T-helper 1 cell (primary cell): ENCODE data around the gene CNTN4.

Experiments
- DNase-seq, 5 donors: peaks; one replicate each; pipeline ENCODE4 v3.0.0-alpha.2; 2012 to 2020

Gene CNTN4

DNA sequence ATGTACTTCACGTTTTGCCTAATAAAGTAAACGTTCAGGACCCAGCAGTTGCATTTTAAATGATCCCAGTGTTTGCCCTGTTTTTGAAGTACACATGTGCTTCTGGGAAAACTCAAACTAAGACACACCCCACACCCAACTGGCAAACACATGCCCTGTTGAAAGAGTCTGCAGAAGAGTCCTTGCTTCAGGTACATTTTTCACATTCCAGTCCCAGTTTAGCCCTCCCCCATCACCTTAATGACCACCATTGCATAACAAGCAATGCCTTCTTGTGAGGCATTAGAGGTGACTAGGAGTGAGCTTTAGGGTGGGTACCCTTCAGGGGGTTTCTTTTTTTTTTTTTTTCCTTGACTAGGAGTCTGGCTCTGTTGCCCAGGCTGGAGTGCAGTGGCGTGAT is 322.3 kb downstream of the CNTN4 start:
- no peak for DNase-seq

GRCh38 chr3:2423143-2423542 is 324.5 kb downstream of the CNTN4 start:
- DNase-seq = no peak

DNA sequence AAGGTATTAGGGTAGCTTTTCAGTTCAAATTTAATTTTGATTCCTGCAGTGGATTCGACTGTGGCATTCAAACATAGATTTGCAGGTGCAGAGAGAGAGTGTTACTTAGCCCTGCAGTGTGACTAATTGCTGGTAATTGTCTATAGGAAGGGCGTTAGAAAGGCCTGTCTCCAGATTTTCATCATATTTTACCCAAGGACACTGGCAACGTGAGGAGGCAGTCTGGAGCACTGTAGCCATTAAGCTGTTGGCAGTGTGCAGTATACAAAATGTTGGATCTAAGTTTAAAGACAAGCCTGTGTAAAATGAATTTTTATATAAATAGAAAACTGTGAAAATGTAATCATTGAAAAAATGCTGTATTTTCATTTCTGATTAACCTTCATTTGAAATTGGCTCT is 342.9 kb downstream of the CNTN4 start:
- no peak for DNase-seq

- no peak for DNase-seq
Measured at GRCh38 chr3:2446146-2446545, 347.5 kb downstream of the CNTN4 start.

GRCh38 chr3:2452249-2452648 is 353.6 kb downstream of the CNTN4 start:
- DNase-seq = no peak

DNA sequence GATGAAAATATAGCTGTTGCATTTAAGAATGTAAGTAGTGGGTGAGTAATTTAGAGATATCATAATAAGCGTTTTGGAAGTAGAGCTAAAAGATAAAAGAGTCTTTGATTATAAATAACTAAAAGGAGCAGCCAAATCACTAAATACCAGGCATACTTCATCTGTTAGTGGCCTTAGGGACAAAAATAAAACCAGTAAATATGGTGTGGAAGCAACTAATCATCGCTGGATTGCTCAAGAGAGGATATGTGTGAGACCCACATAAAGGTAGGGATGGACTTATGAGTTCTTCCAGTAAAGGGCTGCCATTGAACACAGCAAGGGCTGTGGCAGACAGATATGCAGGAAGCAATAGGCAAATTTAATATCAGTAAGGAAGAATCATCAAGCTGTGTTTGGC is 356.2 kb downstream of the CNTN4 start:
- DNase-seq = no peak

DNA sequence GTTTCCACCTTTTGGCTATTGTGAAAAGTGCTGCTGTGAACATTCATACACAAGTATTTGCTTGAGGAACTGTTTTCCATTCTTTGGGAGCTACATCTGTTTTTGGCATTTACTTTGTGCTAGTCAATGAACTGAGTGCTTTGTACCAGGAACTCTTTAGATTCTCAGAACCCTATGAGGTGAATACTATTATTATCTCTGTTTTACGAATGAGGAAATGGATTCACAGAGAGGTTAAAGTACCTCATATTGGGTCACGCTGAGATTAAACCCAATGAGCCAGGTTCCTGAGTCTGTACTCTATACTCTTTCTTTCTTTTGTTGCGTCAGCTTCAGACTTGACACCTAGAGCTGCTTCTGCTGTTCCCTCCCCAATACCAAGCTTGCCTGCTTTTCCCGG is 358.1 kb downstream of the CNTN4 start:
- DNase-seq = no peak

- DNase-seq = no peak
Measured at GRCh38 chr3:2458816-2459215, 360.1 kb downstream of the CNTN4 start.

DNA sequence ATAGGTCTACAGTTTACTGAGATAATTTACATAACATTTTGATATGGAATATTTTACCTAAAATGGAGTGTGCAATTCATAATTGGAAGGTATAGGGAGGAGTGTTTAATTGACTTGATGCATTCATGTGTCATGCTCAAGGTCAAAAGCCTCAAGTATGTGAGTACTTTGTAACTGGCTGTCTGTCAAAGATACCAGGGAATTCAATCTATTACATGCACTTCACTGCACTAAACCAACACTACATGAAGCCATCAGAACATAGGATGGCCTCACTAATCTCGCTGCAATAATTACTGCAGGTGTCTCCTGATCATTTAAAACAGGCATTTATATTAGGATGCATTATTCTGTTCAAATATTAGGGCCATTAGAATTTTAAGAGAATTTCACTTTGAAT is 367.2 kb downstream of the CNTN4 start:
- no peak for DNase-seq

GRCh38 chr3:2468816-2469215 is 370.1 kb downstream of the CNTN4 start:
- DNase-seq = no peak

GRCh38 chr3:2476996-2477395 is 378.3 kb downstream of the CNTN4 start:
- no peak for DNase-seq

DNA sequence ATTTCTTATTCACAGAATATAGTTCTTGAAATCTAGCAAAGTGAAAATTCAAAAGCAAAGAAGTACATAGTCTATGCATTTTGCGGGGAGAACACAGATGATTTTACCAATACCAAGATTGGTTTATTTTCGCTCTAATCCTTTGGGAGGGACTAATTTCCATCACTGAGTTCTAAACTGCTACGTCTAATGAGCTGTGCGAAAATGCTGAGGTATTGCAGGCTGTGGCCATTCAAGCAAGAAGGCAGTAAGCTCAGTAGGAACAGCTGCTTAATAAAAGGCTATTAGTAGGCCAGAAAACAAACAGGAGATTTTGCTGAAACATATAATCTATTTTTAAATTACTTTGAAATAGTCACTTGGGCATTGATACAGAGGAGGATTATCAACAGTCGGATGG is 379.0 kb downstream of the CNTN4 start:
- DNase-seq = no peak

DNA sequence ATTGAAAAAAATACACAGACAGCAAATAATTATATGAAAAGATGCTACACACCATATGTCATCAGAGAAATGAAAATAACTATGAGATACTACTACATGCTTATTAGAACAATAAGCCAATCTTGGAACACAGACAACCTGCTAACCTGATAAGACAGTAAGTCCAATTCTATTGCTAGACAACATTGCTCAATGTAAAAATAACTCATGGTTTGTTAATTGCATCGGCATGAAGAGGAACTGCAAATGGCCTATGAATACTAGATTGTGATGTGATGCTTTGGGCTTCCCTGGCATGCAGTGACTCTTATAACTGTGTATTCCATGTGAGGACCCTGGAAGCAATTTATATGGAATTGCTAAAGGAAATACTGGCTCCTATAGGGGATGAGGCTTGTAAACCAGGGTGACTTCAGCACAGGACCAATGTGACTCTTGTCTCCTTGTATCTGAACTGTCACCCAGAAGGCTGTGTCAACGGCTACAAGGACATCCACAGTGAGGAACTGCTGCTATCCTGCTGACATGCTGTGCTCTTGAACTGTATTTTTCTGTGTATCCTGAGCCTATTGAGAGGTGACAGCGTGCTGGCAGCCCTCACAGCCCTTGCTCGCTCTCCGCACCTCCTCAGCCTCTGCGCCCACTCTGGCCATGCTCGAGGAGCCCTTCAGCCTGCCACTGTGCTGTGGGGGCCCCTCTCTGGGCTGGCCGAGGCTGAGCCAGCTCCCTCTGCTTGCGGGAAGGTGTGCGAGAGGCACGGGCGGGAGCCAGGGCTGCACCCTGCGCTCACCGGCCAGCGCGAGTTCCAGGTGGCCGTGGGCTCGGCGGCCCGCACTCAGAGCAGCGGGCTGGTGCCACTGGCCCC is 385.7 kb downstream of the CNTN4 start:
- no peak for DNase-seq

DNA sequence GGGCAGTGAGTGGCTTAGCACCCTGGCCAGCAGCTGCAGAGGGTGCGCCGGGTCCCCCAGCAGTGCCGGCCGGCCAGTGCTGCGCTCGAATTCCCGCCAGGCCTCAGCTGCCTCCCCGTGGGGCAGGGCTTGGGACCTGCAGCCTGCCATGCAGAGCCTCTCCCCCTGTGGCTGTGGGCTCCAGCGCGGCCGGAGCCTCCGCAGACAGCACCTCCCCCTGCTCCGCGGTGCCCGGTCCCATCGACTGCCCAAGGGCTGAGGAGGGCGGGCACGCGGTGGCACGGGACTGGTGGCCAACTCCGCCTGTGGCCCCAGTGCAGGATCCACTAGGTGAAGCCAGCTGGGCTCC is 386.3 kb downstream of the CNTN4 start:
- DNase-seq = no peak

DNA sequence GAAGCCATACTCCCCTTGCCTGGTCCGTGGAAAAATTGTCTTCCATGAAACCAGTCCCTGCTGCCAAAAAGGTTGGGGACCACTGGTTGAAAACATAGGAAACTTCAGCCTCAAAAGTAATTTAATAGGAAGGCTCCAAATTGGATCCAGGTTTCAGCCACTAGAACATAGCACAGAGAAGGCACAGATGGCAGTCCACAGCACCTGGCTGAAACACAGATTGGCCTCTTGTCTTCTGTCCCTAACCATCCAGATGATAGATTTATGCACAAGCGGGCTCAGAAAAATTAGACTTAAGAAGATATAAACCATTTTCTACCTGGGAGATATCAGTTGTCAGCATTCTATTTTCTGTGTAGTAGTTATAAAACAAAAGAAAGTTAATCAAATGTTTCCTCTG is 397.1 kb downstream of the CNTN4 start:
- DNase-seq = no peak

- no peak for DNase-seq
Measured at GRCh38 chr3:2504912-2505311, 406.2 kb downstream of the CNTN4 start.

DNA sequence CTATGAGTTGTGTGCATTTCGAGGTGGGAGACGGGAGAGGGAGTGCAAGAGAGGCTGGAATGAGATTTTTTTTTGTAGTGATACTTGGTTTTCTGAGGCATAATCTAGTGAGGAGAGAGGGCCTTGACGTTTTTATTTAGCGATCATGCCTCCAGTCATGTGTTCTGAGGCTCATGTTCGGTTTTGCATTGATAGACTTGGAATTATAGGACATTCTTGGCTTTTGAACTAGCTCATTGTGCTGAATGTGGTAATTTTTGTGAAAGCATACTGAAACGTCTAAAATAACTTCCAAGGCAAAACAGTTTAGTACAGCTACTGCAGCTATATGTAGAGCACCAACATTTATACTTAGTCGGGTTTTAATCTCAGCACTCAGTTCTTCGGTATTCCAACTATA is 408.1 kb downstream of the CNTN4 start:
- no peak for DNase-seq

- DNase-seq = no peak
Measured at GRCh38 chr3:2510591-2511145, 412.0 kb downstream of the CNTN4 start.

DNA sequence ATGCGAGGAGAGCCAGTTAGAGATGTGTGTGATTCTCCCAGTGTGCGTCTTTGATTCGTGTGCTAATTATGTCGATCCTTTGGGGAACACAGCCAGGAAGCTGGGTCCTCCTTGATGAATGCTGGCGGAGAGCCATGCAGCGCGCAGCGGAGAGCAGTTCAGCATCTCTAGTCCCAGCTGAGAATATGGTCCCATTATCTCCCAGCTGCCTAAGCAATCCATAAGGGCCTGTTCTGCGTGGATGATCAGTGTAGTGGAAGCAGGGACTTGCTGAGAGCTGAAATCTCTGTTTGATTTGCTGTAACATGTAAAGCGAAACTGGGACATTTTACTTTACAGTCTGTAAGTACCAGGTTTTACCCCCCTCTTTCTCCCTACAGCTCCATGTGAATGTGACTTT is 412.7 kb downstream of the CNTN4 start:
- no peak for DNase-seq

DNA sequence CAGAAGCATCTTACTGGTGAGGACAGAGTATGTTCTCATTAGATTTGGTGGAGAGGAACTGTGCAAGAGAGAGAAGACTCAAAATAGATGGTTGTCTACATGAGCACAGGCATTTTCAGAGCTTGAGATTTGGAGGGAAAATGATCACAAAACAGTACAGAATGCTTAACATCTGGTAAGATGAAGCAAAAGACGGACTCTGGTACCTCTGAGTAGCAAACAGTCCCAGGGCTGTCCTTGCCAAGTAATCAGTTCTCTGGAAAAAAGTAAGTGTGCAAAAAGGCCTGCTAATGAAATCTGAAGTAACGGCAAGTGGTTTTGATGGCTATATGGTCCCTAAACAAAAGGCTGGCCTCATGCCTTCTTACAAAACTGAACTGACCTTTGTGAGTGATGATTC is 414.2 kb downstream of the CNTN4 start:
- no peak for DNase-seq

- no peak for DNase-seq
Measured at GRCh38 chr3:2513986-2514385, 415.3 kb downstream of the CNTN4 start.

- DNase-seq = no peak
Measured at GRCh38 chr3:2516762-2517441, 418.2 kb downstream of the CNTN4 start.

DNA sequence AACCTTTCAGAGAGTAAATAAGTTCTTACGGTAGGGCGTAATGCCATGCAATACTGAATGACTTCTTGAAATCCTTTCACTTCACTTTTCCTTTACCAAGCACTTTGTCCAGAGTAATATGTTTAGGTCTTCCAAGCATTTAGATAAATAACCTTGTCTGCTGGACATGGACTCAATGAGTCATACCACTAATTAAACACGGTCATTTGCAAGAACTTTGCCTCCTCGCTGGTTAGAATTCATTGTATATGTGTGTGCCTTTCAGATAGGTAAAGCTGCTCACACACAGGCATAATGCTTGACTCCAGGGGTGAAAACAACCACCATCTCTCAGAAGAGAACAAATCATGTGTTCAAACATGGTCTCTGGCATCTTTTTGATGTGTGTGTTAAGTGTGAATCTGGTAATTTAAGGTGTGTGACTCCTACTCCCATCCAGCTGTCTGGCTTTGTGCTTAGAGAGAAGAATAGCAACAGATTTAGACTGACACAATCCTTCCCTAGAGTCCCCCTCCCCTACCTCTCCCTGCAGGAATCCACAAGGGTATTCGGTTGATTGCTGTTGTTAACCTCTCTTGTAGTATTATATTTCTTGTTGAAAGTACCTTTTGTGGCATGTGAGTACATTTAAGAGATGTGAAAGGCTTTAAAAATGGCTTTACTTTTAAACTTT is 419.0 kb downstream of the CNTN4 start:
- DNase-seq = no peak
